ENCODE data around the gene TNFRSF6B. TPM values are rescaled to one million over a fixed set of nuclear protein-coding genes. Genes with fewer than 3 reads are reported as not detected.

The TNFRSF6B gene
- total RNA-seq, 1 experiment from 2014 or later, result not detected

DNA sequence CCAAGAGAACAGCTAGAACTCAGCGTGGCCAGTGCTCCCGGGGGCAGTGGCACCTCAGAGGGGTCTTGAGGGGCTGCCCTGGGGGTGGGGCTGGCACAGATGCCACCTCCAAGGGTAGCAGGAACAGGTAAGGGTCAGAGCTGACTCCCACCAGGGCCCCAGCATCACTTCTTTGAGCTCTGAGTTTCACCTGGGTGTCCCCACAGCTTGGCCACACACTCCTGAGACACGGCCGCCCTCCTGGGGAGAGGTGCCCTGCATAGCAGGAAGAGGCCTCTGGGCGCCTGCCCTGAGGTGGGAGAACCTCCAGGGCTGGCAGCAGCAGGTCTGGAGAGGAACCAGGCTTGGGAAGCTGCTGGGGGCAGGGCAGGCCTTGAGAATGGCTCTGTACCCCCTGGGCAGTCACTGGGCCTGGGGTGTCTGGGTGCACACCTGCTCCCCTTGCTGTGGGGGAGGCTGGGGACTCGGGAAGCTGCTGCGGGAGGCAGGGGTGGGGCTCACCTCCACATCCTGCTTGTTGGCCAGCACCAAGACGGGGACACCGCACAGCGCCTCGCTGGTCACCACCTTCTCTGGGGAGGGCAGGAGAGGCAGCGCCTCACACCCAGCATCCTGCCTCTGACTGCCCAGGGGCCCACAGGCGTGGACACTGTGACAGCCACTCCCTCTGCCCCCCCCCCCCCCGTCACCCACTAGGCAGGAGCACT is 5.0 kb downstream of the TNFRSF6B start:
- no peak overlapping the region for H3K4me3 ChIP-seq (ENCODE audit: low read depth in 2 of 2, low read length in 2 of 2)
- H3K4me1 ChIP-seq (ENCODE audit: control insufficient read depth, insufficient read depth, low read length), result peaks cover 69% of the 10 kb centered on the region
- no peaks in the 10 kb centered on the region for H3K27me3 ChIP-seq (ENCODE audit: control insufficient read depth, insufficient read depth, low read length)
- in situ Hi-C loops (cut with HindIII; ENCODE audit: low pct_unique_long_range_greater_than_20kb, low sequenced_read_pairs) (no loop called here), intact Hi-C loops (cut with micrococcal nuclease; ENCODE audit: unreplicated experiment) (no loop called here)
- H3K36me3 ChIP-seq (ENCODE audit: control insufficient read depth, insufficient read depth, low read length), result peaks cover 8% of the 10 kb centered on the region; the same call in 1 of the 2 replicates
- ATAC-seq (peak; percentile 19), DNase-seq (ENCODE audit: low read depth, low spot score) (no peak)
- BruUV-seq (replicated peaks), result no TSS peak
- TF ChIP-seq, protein P1, sequence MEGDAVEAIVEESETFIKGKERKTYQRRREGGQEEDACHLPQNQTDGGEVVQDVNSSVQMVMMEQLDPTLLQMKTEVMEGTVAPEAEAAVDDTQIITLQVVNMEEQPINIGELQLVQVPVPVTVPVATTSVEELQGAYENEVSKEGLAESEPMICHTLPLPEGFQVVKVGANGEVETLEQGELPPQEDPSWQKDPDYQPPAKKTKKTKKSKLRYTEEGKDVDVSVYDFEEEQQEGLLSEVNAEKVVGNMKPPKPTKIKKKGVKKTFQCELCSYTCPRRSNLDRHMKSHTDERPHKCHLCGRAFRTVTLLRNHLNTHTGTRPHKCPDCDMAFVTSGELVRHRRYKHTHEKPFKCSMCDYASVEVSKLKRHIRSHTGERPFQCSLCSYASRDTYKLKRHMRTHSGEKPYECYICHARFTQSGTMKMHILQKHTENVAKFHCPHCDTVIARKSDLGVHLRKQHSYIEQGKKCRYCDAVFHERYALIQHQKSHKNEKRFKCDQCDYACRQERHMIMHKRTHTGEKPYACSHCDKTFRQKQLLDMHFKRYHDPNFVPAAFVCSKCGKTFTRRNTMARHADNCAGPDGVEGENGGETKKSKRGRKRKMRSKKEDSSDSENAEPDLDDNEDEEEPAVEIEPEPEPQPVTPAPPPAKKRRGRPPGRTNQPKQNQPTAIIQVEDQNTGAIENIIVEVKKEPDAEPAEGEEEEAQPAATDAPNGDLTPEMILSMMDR (IDR thresholded peaks at IDR 0.05), result no peak
- H3K27ac ChIP-seq (ENCODE audit: low read length), result peak overlapping the region; percentile 77
- CTCF ChIA-PET, result interaction anchor here (0.6 kb wide), 1 partner anchor 199 kb away, joined by 8 read pairs; no protein-coding TSS in a partner anchor
- POLR2A ChIA-PET, result no interaction called here
- no peaks in the 10 kb centered on the region for H3K9me3 ChIP-seq (ENCODE audit: control insufficient read depth, insufficient read depth, low read depth, low read length)

DNA sequence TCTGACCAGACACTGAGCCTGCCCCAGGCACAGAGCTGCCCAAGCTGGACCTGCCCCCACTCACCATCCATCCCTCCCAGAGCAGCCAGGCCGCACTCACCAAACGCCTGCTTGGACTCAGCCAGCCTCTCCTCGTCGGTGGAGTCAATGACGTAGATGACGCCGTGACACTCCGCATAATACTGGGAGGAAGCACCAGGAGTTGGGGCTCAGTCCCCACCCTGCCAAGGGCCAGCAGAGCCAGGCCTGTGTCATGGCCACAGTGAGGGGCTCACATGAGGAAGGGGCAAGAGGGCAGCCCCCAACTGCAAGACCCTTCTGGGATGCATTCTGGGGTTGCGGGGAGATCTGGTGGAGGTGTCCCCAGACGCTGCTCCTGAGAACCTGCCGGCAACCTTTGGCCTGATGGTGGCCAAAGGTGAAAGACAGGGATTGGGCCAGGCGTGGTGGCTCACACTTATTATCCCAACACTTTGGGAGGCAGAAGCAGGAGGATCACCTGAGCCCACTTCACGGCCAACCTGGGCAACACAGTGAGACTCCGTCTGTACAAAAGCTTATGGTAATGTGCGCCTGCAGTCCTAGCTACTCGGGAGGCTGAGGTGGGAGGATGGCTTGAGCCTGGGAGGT is 5.7 kb downstream of the TNFRSF6B start:
- ChIA-PET CTCF (no interaction called here), POLR2A (interaction anchor here (0.6 kb wide), 1 partner anchor 128 kb away, joined by 3 read pairs; the partner anchor contains the start of gene HELZ2)
- intact Hi-C loops (cut with micrococcal nuclease; ENCODE audit: unreplicated experiment), result no loop called here
- in situ Hi-C loops (cut with HindIII; ENCODE audit: low pct_unique_long_range_greater_than_20kb, low sequenced_read_pairs), result no loop called here
- ATAC-seq, result peak; percentile 3; the same call in 1 of the 2 replicates
- TF ChIP-seq SIN3A (IDR thresholded peaks at IDR 0.05; ENCODE audit: borderline replicate concordance, insufficient read depth, low read depth, low read length) (no peak), POLR2AphosphoS5 (IDR thresholded peaks at IDR 0.05; ENCODE audit: low read depth, low read length) (no peak), TCF7L2 (IDR thresholded peaks at IDR 0.05; ENCODE audit: low read depth, low read length) (no peak)
- TF ChIP-seq, protein P1 (IDR thresholded peaks at IDR 0.05), result no peak
- TF ChIP-seq, protein P2, sequence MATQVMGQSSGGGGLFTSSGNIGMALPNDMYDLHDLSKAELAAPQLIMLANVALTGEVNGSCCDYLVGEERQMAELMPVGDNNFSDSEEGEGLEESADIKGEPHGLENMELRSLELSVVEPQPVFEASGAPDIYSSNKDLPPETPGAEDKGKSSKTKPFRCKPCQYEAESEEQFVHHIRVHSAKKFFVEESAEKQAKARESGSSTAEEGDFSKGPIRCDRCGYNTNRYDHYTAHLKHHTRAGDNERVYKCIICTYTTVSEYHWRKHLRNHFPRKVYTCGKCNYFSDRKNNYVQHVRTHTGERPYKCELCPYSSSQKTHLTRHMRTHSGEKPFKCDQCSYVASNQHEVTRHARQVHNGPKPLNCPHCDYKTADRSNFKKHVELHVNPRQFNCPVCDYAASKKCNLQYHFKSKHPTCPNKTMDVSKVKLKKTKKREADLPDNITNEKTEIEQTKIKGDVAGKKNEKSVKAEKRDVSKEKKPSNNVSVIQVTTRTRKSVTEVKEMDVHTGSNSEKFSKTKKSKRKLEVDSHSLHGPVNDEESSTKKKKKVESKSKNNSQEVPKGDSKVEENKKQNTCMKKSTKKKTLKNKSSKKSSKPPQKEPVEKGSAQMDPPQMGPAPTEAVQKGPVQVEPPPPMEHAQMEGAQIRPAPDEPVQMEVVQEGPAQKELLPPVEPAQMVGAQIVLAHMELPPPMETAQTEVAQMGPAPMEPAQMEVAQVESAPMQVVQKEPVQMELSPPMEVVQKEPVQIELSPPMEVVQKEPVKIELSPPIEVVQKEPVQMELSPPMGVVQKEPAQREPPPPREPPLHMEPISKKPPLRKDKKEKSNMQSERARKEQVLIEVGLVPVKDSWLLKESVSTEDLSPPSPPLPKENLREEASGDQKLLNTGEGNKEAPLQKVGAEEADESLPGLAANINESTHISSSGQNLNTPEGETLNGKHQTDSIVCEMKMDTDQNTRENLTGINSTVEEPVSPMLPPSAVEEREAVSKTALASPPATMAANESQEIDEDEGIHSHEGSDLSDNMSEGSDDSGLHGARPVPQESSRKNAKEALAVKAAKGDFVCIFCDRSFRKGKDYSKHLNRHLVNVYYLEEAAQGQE (IDR thresholded peaks at IDR 0.05; ENCODE audit: insufficient read depth in 1 of 2, low read depth in 2 of 2, low read length in 1 of 2), result no peak
- H3K4me3 ChIP-seq (ENCODE audit: low read depth in 2 of 2, low read length in 2 of 2), result no peak overlapping the region
- no peaks in the 10 kb centered on the region for H3K9me3 ChIP-seq (ENCODE audit: control insufficient read depth, insufficient read depth, low read depth, low read length)
- BruUV-seq (replicated peaks), result no TSS peak
- H3K27ac ChIP-seq (ENCODE audit: low read length), result peak overlapping the region; percentile 50; the same call in 1 of the 2 replicates
- peaks cover 9% of the 10 kb centered on the region; the same call in 1 of the 2 replicates for H3K36me3 ChIP-seq (ENCODE audit: control insufficient read depth, insufficient read depth, low read length)
- H3K27me3 ChIP-seq (ENCODE audit: control insufficient read depth, insufficient read depth, low read length), result no peaks in the 10 kb centered on the region
- no peak for DNase-seq (ENCODE audit: low read depth, low spot score)
- peaks cover 71% of the 10 kb centered on the region for H3K4me1 ChIP-seq (ENCODE audit: control insufficient read depth, insufficient read depth, low read length)

Data from Panc1 (cell line).